HepG2 (cell line): ENCODE results near the gene MTF2. TPM values are rescaled to one million over a fixed set of nuclear protein-coding genes. Genes with fewer than 3 reads are reported as not detected.

ENCODE experiments used
- ATAC-seq: fragments of 200-7000 bp; cut with Tn5 transposase; 3 replicates; pipeline ENCODE4 v1.9.1; 2020; ENCODE audit warnings: mild to moderate bottlenecking, moderate library complexity
- BruUV-seq: library from RNA; stranded (reverse); fragments of 400-500 nt; replicated peaks from 2 replicates; lab custom pipeline; 2021; lab: Mats Ljungman, UMichigan
- CTCF ChIA-PET: fragments of 300-600 bp; formaldehyde crosslinking; extraction: SDS; loops from one replicate; lab custom pipeline; 2021; ENCODE audit warnings: low total read pairs, inconsistent platforms, low intra/inter-chr PET ratio; lab: Yijun Ruan, JAX
- POLR2A ChIA-PET: fragments of 350-600 bp; sonication (Branson Sonifier 250); formaldehyde crosslinking; loops from one replicate; lab custom pipeline; 2020; ENCODE audit warnings: antibody characterized with exemption, inconsistent platforms; lab: Yijun Ruan, JAX
- DNase-seq: peaks from one replicate; pipeline ENCODE4 v3.0.0-alpha.2; 2015; ENCODE audit warnings: low spot score
- FAIRE-seq: peaks from 3 replicates; lab custom pipeline; 2011; peaks lifted over from hg19 to GRCh38; lab: Jason Lieb, UNC
- H2AFZ ChIP-seq: one replicate; pipeline ENCODE4 v1.6.1; 2011; ENCODE audit warnings: low read length, inconsistent platforms
- H3K27ac ChIP-seq: fragments of 300-600 bp; 3 replicates; pipeline ENCODE4 v1.8.0; 2011; ENCODE audit warnings: mixed run types, mild to moderate bottlenecking, mixed read lengths, low read length, inconsistent platforms; ENCODE audit not compliant: insufficient read depth; ENCODE audit errors: extremely low read length
- H3K27me3 ChIP-seq, 2 experiments: fragments of 200-600 bp in 1 of 2; 2 replicates in 1 of 2; 3 replicates in 1 of 2; pipeline versions ENCODE4 v1.6.0 to v1.8.0; 2011; ENCODE audit warnings: low read length in 2 of 2, mild to moderate bottlenecking in 2 of 2, moderate library complexity in 2 of 2, inconsistent platforms in 1 of 2; ENCODE audit not compliant: insufficient read depth in 2 of 2, control insufficient read depth in 1 of 2
- H3K36me3 ChIP-seq, 2 experiments: fragments of 200-600 bp in 1 of 2; replicated peaks in 1 of 2; 2 replicates in 1 of 2; 3 replicates in 1 of 2; pipeline versions ENCODE4 v1.5.1 to v1.8.0; 2011; ENCODE audit warnings: low read length in 2 of 2, inconsistent platforms in 1 of 2; ENCODE audit not compliant: insufficient read depth in 2 of 2, control insufficient read depth in 1 of 2
- H3K4me1 ChIP-seq: 2 replicates; pipeline ENCODE4 v1.5.1; 2012; ENCODE audit warnings: low read length, inconsistent platforms; ENCODE audit not compliant: insufficient read depth
- H3K4me2 ChIP-seq: 2 replicates; pipeline ENCODE4 v1.6.0; 2011; ENCODE audit warnings: low read depth, low read length, inconsistent platforms
- H3K4me3 ChIP-seq, 3 experiments: fragments of 200-600 bp in 1 of 3; sonication (generic), shearing (Covaris generic) in 1 of 3; replicated peaks in 1 of 3; 2 replicates each; pipeline ENCODE4 v1.5.1; 2011 to 2016; ENCODE audit warnings: low read length in 3 of 3, inconsistent platforms in 2 of 3, low read depth in 2 of 3, mild to moderate bottlenecking in 2 of 3, control low read depth in 1 of 3, mixed read lengths in 1 of 3; ENCODE audit not compliant: insufficient read depth in 1 of 3
- H3K79me2 ChIP-seq: one replicate; pipeline ENCODE4 v1.6.1; 2011; ENCODE audit warnings: low read length, inconsistent platforms; ENCODE audit not compliant: insufficient read depth
- H3K9ac ChIP-seq: 2 replicates; pipeline ENCODE4 v1.6.0; 2011; ENCODE audit warnings: mild to moderate bottlenecking, low read depth, low read length, inconsistent platforms; ENCODE audit not compliant: insufficient read depth
- H3K9me3 ChIP-seq: 2 replicates; pipeline ENCODE4 v1.5.1; 2012; ENCODE audit warnings: mild to moderate bottlenecking, low read length
- H4K20me1 ChIP-seq: 2 replicates; pipeline ENCODE4 v1.6.0; 2011; ENCODE audit warnings: inconsistent platforms, mild to moderate bottlenecking, low read length, moderate library complexity; ENCODE audit not compliant: insufficient read depth
- ARID2 ChIP-seq: sonication (generic); formaldehyde crosslinking; IDR thresholded peaks from 2 replicates; pipeline ENCODE4 v1.8.1; 2022; ENCODE audit warnings: mild to moderate bottlenecking, missing genetic modification reagents, borderline replicate concordance
- BHLHE40 ChIP-seq: IDR thresholded peaks from 2 replicates; pipeline ENCODE4 v1.6.1; 2011; ENCODE audit warnings: low read length, improper control_type of control experiment
- CENPT ChIP-seq: sonication (generic); formaldehyde crosslinking; IDR thresholded peaks from 2 replicates; pipeline ENCODE4 v1.8.0; 2022; ENCODE audit warnings: low read depth, mild to moderate bottlenecking, moderate library complexity, missing genetic modification reagents
- KLF15 ChIP-seq: sonication (generic); formaldehyde crosslinking; IDR thresholded peaks from 2 replicates; pipeline ENCODE4 v1.8.1; 2023; ENCODE audit warnings: borderline replicate concordance, mild to moderate bottlenecking, inconsistent platforms, missing genetic modification reagents, mixed read lengths
- ZNF30 ChIP-seq: sonication (generic); formaldehyde crosslinking; IDR thresholded peaks from 2 replicates; pipeline ENCODE4 v1.5.0; 2020; ENCODE audit warnings: mild to moderate bottlenecking, missing genetic modification reagents
- ZNF530 ChIP-seq: sonication (generic); formaldehyde crosslinking; IDR thresholded peaks from 2 replicates; pipeline ENCODE4 v1.5.0; 2020; ENCODE audit warnings: low read depth, mild to moderate bottlenecking, missing genetic modification reagents
- WGBS: methylation state at CpG from one replicate; pipeline ENCODE4 v1.1.6; 2017; ENCODE audit warnings: low lambda C conversion rate; 5-methylcytosine and 5-hydroxymethylcytosine counted together
- in situ Hi-C: cut with HindIII; loops from 2 replicates; pipeline ENCODE4 v1.10.0; 2017; ENCODE audit warnings: low pct_unique_long_range_greater_than_20kb; ENCODE audit not compliant: extremely low pct_ligation_motif_present
- intact Hi-C: fragments of 100-400 bp; cut with micrococcal nuclease; formaldehyde crosslinking; loops from one replicate; pipeline ENCODE4 v1.10.0; 2022; ENCODE audit not compliant: unreplicated experiment
- polyA plus RNA-seq, 8 experiments: library from polyadenylated mRNA; depleted of rRNA in 3 of 8; stranded (reverse) in 7 of 8; unstranded in 1 of 8; fragments of >200 nt; fragmentation: Illumina TruSeq in 4 of 8; extraction: Trizol in 4 of 8; gene quantifications; 2 replicates each; pipeline versions ENCODE4 v1.2.1 to v1.2.3, GENCODE V29; 2011 to 2016; ENCODE audit warnings: low read depth in 4 of 8, missing spikeins in 1 of 8, mixed read lengths in 1 of 8; ENCODE audit not compliant: insufficient read depth in 1 of 8
- total RNA-seq, 5 experiments: library from RNA; depleted of rRNA; stranded (reverse); fragments of >200 nt; fragmentation: Illumina TruSeq; extraction: Trizol; gene quantifications; 2 replicates each; pipeline ENCODE4 v1.2.3, GENCODE V29; 2016; ENCODE audit warnings: low read depth in 1 of 5
- TF ChIP-seq, protein P1 (sequence below): IDR thresholded peaks from 2 replicates; pipeline ENCODE4 v1.6.1; 2016

Gene MTF2
- total and polyA plus RNA-seq, 2 of the 13 experiments (the other 11 are each of a cell fraction or from before 2014, with no cell fraction given) = 48.7 to 53.9 TPM

DNA sequence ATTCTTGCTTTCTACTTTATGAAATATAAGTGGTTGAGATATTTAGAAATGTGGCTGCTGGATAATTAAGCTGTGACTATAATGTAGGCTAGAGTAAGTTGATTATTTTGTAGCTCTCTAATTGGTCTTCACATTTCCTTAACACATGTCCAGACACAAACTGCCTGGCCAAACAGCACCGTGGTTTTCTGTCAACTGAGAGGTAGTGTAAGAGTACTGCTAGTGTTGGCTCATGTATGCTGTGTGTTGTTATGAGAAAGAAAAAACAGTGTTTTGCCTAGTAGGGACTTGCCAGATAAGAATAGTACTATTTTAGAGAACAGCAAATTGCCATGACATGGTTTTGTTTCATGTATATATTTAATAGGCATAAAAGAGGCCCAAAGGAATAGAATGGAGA, 64.1 kb downstream of the MTF2 start (continued):
- no peak for TF ChIP-seq ZNF30 (CRISPR knock-in tag)

- Histone ChIP-seq H3K4me3 (no peak overlapping the region), H3K79me2 (no peaks in the 10 kb centered on the region), H3K4me2 (no peak overlapping the region), H3K9ac (no peak overlapping the region), H4K20me1 (no peaks in the 10 kb centered on the region), H3K27ac (no peak overlapping the region), H2AFZ (no peak overlapping the region), H3K4me1 (no peaks in the 10 kb centered on the region)
- ATAC-seq (no peak), FAIRE-seq (no peak)
- ChIA-PET CTCF (no interaction called here), POLR2A (no interaction called here)
- WGBS = over 99% methylated on average over 4 of the region's 4 CpGs
- no TSS peak for BruUV-seq
- intact Hi-C loops = no loop called here
- TF ChIP-seq KLF15 (CRISPR knock-in tag) (no peak), ZNF530 (CRISPR knock-in tag) (no peak), ARID2 (CRISPR knock-in tag) (no peak), BHLHE40 (no peak), CENPT (CRISPR knock-in tag) (no peak)
- TF ChIP-seq, protein P1, sequence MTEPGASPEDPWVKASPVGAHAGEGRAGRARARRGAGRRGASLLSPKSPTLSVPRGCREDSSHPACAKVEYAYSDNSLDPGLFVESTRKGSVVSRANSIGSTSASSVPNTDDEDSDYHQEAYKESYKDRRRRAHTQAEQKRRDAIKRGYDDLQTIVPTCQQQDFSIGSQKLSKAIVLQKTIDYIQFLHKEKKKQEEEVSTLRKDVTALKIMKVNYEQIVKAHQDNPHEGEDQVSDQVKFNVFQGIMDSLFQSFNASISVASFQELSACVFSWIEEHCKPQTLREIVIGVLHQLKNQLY = no peak
- TF ChIP-seq, all 625 proteins: peak for 0
- no peaks in the 10 kb centered on the region for H3K27me3 ChIP-seq
- peaks cover 1 to 10% of the 10 kb centered on the region in 2 experiments; a peak in 1 of 5 replicates for H3K36me3 ChIP-seq
- no peaks in the 10 kb centered on the region for H3K9me3 ChIP-seq
- in situ Hi-C loops = no loop called here
- DNase-seq = no peak
Measured at GRCh38 chr1:93143769-93144168, 64.7 kb downstream of the MTF2 start.
